HG02870 (cell line): ENCODE data around the gene COX20.
A peak's percentile ranks its signal among the peaks of the same experiment; 100 is the strongest.
"Not testable (repeated sequence)": the region's sequence is repeated elsewhere in the genome, so short reads cannot be mapped to it uniquely, and the experiment has no call there.

ENCODE experiments used
- ATAC-seq: cut with Tn5 transposase; IDR thresholded peaks from one replicate; pipeline ENCODE4 v1.9.1; 2021; ENCODE audit warnings: mild to moderate bottlenecking, moderate library complexity; ENCODE audit not compliant: unreplicated experiment

Gene COX20

DNA sequence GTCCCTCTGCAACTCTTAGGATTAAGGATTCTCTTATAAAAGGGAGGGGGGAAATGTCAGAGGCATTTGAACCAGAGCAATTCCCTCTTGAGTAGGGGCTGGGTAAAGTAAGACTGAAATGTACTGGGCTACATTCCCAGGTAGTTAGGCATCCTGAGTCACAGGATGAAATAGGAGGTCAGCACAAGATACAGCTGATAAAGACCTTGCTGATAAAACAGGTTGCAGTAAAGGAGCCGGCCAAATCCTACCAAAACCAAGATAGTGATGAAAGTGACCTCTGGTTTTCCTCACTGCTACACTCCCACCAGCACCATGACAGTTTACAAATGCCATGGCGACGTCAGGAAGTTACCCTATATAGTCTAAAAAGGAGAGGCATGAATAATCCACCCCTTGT is 14.3 kb upstream of the COX20 start:
- no peak for ATAC-seq

GRCh38 chr1:244822878-244823277 is 12.6 kb upstream of the COX20 start:
- no peak for ATAC-seq

DNA sequence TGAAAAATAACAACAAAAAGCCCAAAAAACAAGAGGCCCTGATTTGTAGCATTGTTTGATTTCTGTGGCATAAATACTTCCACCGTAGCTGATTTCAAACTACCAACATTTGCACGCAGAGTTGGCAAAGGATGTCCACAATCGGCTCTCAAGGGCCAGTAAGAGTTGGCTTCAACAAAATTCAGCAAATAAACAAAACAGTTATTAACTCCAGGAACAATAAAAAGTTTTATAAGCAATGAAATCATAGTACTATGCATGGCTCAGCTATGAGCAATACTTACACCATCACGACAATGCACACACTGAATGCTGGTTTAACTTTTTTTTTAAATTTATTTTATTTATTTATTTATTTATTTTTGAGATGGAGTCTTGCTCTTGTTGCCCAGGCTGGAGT is 8.7 kb upstream of the COX20 start:
- ATAC-seq = no peak

DNA sequence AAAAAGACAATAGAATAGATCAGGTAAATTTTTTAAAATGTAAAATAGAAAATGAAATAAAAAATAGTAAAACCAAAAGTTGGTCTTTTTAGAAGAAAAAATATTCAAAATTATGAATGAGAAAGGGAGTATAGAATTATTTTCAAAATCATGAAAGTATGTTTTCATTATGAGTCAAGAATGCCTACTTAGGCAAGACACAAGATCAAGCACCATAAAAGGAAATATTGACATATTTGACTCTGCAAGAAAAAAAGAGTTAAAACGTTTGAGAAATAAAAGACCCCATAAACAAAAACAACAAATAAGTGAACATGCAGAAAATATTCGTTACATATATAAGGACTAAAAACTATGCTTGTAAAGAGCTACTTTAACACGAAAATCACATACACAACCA is 4.8 kb upstream of the COX20 start:
- no peak for ATAC-seq

DNA sequence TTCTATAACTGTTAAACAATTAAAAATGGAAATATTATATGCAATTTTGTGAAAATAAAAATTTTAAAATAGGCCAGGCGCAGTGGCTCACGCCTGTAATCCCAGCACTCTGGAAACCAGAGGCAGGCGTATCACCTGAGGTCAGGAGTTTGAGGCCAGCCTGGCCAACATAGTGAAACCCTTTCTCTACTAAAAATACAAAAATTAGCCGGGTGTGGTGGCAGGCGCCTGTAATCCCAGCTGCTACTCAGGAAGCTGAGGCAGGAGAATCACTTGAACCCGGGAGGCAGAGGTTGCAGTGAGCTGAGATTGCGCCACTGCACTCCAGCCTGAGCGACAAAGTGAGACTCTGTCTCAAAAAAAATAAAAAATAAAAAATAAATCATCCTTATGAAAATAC is 2.2 kb upstream of the COX20 start:
- ATAC-seq = not testable (repeated sequence)

GRCh38 chr1:244833734-244834542 is 1.5 kb upstream of the COX20 start:
- no peak for ATAC-seq

DNA sequence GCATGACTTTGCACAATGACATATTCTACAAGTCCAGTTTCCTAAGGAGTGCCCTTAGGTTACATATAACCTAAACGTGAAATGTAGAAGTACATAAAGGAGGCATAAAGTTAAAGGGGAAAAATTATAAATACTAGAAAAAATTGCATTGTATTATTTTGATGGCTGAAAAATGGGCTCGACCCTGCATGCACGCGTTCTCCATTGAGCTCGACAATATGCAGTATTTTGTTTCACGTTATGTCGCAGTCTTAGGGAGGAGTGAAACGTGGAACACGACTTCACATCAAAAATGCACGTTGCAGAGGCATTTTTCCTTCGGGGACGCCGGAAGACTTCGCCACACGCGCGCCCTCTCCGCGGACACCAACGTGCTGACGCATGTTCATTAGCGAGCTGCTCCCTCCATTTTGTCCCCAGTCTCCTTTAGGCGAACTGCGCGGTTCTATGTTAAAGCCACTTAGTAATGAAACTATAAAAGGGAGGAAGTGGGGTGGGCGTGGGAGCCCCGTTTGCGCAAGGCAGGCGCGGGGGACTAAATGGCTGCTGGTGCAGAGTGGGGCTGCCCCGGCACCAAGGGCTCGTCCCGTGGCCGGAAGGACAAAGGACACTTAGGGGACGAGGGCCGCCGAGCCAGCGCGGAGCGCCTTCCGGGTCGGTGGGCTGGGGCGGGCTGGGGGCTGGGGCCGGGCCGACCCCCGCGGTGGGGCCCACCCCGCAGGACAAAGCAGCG is 749 bp upstream of the COX20 start:
- peak; percentile 66 for ATAC-seq

DNA sequence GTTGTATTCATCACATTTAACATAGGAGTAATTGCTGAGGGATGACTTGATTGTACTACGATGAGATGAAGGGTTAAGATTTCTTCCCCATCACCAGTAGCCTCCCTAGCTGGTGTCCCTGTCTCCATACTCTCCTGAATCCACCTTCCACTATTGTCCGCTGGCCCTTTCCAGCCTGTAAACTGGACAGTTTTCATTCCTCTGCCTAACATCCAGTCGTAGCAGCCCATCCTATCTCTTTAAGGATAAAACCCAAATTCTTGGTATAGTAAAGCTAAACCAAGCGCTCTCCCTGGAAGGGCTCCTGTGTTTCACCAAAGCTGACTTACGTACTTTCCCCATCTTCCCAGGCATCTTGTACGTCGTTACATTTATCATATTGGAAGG is 670 bp downstream of the COX20 start:
- no peak for ATAC-seq

GRCh38 chr1:244836584-244836983 is 1.1 kb downstream of the COX20 start:
- no peak for ATAC-seq

GRCh38 chr1:244837597-244838258 is 2.3 kb downstream of the COX20 start:
- no peak for ATAC-seq

GRCh38 chr1:244839656-244840055 is 4.2 kb downstream of the COX20 start:
- no peak for ATAC-seq

DNA sequence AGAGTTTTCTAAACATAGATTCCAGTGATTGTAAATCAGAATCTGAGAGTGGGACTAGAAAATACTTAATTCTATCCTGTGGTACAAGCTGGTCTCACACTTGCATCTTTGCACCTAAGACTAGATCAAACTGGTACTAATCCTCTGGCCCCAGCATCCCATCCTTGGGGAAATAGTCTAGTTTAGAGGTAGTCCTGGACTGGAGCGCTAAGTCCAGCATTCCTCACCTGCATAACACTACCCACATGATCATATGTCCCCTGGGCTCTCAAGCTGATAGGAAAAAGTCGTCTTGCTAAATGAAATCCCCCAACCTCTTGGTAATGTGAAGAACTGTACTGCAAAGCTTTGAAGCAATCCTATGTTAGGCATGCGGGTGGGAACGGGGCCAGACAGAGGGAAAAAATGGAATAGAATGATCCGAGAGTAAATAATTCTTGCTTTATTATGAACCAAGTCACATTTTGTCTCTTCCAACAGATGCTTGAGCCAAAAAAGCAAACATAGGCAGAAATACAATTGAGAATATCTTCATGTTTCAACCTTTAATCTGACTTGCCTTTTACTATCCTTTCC is 4.8 kb downstream of the COX20 start:
- ATAC-seq = no peak

DNA sequence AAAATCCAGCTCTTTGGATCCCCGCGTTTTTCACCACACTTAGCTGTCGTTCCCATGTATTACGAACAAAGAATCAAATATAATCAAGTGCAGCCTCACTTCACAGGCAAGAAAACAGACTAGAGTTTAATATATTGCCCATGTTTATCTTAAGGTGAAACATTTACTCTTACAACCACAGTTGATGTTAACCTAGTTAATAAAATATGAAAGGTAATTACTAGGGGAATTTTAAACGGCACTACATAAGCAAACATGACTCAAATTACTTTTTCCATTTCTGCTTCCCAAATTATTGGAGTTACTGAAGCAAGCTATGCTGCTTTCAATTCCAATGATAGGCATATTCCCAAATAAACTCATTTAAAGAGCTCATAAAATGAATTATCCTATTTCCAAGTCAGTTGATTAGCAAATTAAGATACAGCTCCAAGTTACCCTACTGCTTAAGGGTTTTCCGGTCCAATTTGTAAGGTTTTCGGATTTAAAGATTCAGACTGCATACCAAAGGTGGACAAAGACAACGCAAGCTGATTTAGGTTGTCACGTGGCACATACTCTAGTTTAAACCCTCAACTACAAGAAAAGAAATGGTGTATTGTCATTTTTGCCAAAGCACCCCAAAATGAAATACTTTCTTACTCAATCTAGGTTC is 5.9 kb downstream of the COX20 start:
- ATAC-seq = no peak

- no peak for ATAC-seq
Measured at GRCh38 chr1:244843148-244843978, 7.9 kb downstream of the COX20 start.

- no peak for ATAC-seq
Measured at GRCh38 chr1:244844155-244845121, 9.0 kb downstream of the COX20 start.

- ATAC-seq = no peak
Measured at GRCh38 chr1:244846653-244847052, 11.2 kb downstream of the COX20 start.

- no peak for ATAC-seq
Measured at GRCh38 chr1:244849189-244849866, 13.9 kb downstream of the COX20 start.

GRCh38 chr1:244850099-244850852 is 14.8 kb downstream of the COX20 start:
- ATAC-seq = no peak
